Measurements from ENCODE around the gene TYRO3. TPM values are rescaled to one million over a fixed set of nuclear protein-coding genes. Genes with fewer than 3 reads are reported as not detected.

TYRO3 gene
- total RNA-seq, result 11.0 and 14.4 TPM in 2 replicates

DNA sequence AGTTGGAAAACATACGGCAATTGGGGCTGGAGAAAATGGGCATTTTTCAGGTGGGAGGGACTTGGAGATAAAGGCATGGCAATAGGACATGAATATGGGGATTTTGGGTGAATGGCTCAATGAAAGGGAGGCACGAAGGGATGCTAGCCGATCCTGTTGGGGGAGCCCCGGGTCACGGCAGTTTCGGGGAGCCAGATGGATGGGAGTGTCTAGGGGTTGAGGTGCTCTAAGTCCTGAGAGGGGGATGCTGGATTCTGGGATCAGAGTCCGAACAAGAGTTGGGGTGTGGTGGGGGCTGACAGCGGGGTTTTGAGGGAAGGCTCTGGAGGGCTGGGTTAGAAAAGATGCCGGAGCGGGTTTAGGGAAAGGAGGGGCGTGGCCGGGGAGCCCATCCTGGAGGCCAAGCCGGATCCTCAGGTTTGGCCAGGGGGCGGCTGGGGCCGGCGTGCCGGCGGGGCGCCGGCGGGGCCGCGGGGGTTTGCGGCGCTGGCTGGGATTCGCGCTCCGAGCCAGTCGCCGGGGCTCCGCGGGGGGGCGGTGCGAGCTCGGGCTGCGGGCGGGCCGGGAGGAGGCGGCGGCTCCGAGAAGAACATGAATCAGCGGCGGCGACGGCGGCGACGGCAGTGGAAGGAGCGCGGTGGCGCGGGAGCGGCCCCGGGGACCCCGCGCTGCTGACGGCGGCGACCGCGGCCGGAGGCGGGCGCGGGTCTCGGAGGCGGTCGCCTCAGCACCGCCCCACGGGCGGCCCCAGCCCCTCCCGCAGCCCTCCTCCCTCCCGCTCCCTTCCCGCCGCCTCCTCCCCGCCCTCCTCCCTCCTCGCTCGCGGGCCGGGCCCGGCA lies at the start of gene TYRO3:
TYRO3 (plus strand) TSS at position 813 of the 839 bp plus-strand sequence. CDS start 46 bp downstream, outside the sequence.

DNA sequence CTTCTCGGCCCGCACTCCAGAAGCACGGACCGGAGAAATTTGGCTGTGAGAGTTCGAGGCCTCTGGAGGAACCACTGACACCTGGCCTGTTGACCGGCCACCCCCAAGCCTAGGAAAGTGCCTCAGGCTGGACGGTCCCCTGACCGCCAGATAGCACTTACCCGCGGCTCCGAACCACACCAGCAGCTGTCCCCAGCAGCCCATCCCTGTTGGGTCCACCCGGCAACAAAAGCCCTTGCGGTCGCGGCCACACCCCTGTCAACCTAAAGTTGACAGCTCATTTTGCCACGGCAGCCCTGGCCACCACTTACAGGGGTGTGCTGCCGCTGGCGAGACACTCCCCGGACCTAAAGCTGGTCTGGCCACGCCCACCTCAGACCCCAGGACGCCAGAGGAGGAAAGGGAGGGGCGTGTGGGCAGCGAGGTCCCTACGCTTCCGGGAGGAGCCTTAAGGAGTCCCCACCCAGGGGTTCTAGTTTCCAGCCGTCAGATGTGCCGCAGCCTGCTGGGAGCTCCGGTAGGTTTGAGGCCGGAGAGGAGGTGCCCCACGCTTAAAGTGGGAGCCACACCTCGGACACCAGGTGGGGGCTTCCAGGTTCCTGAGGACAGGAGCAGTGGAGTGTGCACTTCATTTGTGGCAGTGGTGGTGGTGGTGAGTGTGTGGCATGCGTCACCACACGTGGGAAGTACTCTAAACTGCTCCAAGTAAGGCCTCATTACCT lies 45.3 kb upstream of the TYRO3 start, which contains the start of gene LTK:
LTK (minus strand) TSS at position 322 of the 722 bp plus-strand sequence; CDS start at position 204, 118 bp downstream.

Other genes starting within 250 kb of the TYRO3 start
- 3.2 and 12.1 TPM in 2 replicates for gene OIP5, start 226.6 kb upstream of the TYRO3 start, total RNA-seq
- 51.1 and 167 TPM in 2 replicates for gene NUSAP1, start 226.3 kb upstream of the TYRO3 start, total RNA-seq
- gene NDUFAF1, start 156.7 kb upstream of the TYRO3 start, total RNA-seq, result 30.4 and 38.1 TPM in 2 replicates
- gene RTF1, start 142.1 kb upstream of the TYRO3 start, total RNA-seq, result 15.7 and 16.0 TPM in 2 replicates
- 18.1 and 25.0 TPM in 2 replicates for gene ITPKA, start 65.3 kb upstream of the TYRO3 start, total RNA-seq
- 0.37 and 0.44 TPM in 2 replicates for gene LTK, start 45.4 kb upstream of the TYRO3 start, total RNA-seq
- 15.4 and 30.9 TPM in 2 replicates for gene RPAP1, start 15.0 kb upstream of the TYRO3 start, total RNA-seq
- gene MGA, start 101.2 kb downstream of the TYRO3 start, total RNA-seq, result 42.0 and 42.8 TPM in 2 replicates
- gene MAPKBP1, start 215.3 kb downstream of the TYRO3 start, total RNA-seq, result 32.2 and 36.5 TPM in 2 replicates

All from uterine smooth muscle cell (primary cell).